ENCODE measurements around the gene KIF25. TPM values are rescaled to one million over a fixed set of nuclear protein-coding genes. Genes with fewer than 3 reads are reported as not detected.

Gene KIF25
- total and polyA plus RNA-seq, 4 experiments from 2014 or later, result not detected

- H3K27me3 Mint-ChIP-seq, result no peaks in the 10 kb centered on the region
- H3K27me3 ChIP-seq (ENCODE audit: insufficient read depth, low read length), result no peaks in the 10 kb centered on the region
- ChIA-PET CTCF (ENCODE audit: partially characterized antibody) (no interaction called here), POLR2A (ENCODE audit: partially characterized antibody) (no interaction called here)
- H3K4me1 Mint-ChIP-seq, result no peaks in the 10 kb centered on the region
- intact Hi-C loops (cut with micrococcal nuclease), result no loop called here
- no peaks in the 10 kb centered on the region for H3K36me3 Mint-ChIP-seq
- no peak overlapping the region for H3K27ac ChIP-seq (ENCODE audit: low read depth, low read length)
- no peaks in the 10 kb centered on the region for H3K9me3 Mint-ChIP-seq
- no peaks in the 10 kb centered on the region for H3K36me3 ChIP-seq (ENCODE audit: insufficient read depth, low read length)
- DNase-seq, result no peak
- H3K9me3 ChIP-seq (ENCODE audit: control insufficient read depth in 1 of 2, low read length in 2 of 2), result no peaks in the 10 kb centered on the region
- no peak overlapping the region for H3K4me3 Mint-ChIP-seq
- no peaks in the 10 kb centered on the region for H3K4me1 ChIP-seq (ENCODE audit: insufficient read depth, low read length)
- no peak overlapping the region for H3K4me3 ChIP-seq (ENCODE audit: low read length in 2 of 2)
- H3K27ac Mint-ChIP-seq, result no peak overlapping the region
Measured at GRCh38 chr6:168054765-168055560, 57.5 kb downstream of the KIF25 start.

GRCh38 chr6:168055696-168056489 lies 58.4 kb downstream of the KIF25 start:
- no peaks in the 10 kb centered on the region for H3K27me3 Mint-ChIP-seq
- no peaks in the 10 kb centered on the region for H3K9me3 Mint-ChIP-seq
- POLR2A ChIA-PET (ENCODE audit: partially characterized antibody), result no interaction called here
- H3K4me1 Mint-ChIP-seq, result no peaks in the 10 kb centered on the region
- H3K27ac ChIP-seq (ENCODE audit: low read depth, low read length), result no peak overlapping the region
- H3K9me3 ChIP-seq (ENCODE audit: control insufficient read depth in 1 of 2, low read length in 2 of 2), result no peaks in the 10 kb centered on the region
- H3K36me3 Mint-ChIP-seq, result no peaks in the 10 kb centered on the region
- H3K36me3 ChIP-seq (ENCODE audit: insufficient read depth, low read length), result no peaks in the 10 kb centered on the region
- intact Hi-C loops (cut with micrococcal nuclease), result no loop called here
- H3K27ac Mint-ChIP-seq, result no peak overlapping the region
- H3K4me3 ChIP-seq (ENCODE audit: low read length in 2 of 2), result no peak overlapping the region
- H3K4me3 Mint-ChIP-seq, result no peak overlapping the region
- H3K27me3 ChIP-seq (ENCODE audit: insufficient read depth, low read length), result no peaks in the 10 kb centered on the region
- no peak for DNase-seq
- H3K4me1 ChIP-seq (ENCODE audit: insufficient read depth, low read length), result no peaks in the 10 kb centered on the region
- CTCF ChIA-PET (ENCODE audit: partially characterized antibody), result no interaction called here

- no peaks in the 10 kb centered on the region for H3K4me1 Mint-ChIP-seq
- no peaks in the 10 kb centered on the region for H3K36me3 ChIP-seq (ENCODE audit: insufficient read depth, low read length)
- no peaks in the 10 kb centered on the region for H3K27me3 ChIP-seq (ENCODE audit: insufficient read depth, low read length)
- H3K4me3 ChIP-seq (ENCODE audit: low read length in 2 of 2), result no peak overlapping the region
- ChIA-PET POLR2A (ENCODE audit: partially characterized antibody) (no interaction called here), CTCF (ENCODE audit: partially characterized antibody) (no interaction called here)
- H3K9me3 ChIP-seq (ENCODE audit: control insufficient read depth in 1 of 2, low read length in 2 of 2), result no peaks in the 10 kb centered on the region
- no peak for DNase-seq
- no peaks in the 10 kb centered on the region for H3K9me3 Mint-ChIP-seq
- no peaks in the 10 kb centered on the region for H3K36me3 Mint-ChIP-seq
- H3K4me1 ChIP-seq (ENCODE audit: insufficient read depth, low read length), result no peaks in the 10 kb centered on the region
- H3K27ac Mint-ChIP-seq, result no peak overlapping the region
- intact Hi-C loops (cut with micrococcal nuclease), result no loop called here
- H3K27ac ChIP-seq (ENCODE audit: low read depth, low read length), result no peak overlapping the region
- no peak overlapping the region for H3K4me3 Mint-ChIP-seq
- no peaks in the 10 kb centered on the region for H3K27me3 Mint-ChIP-seq
Measured at GRCh38 chr6:168056892-168057527, 59.5 kb downstream of the KIF25 start.

- Histone ChIP-seq H3K27me3 (ENCODE audit: insufficient read depth, low read length) (no peaks in the 10 kb centered on the region), H3K4me3 (ENCODE audit: low read length in 2 of 2) (no peak overlapping the region), H3K36me3 (ENCODE audit: insufficient read depth, low read length) (no peaks in the 10 kb centered on the region), H3K4me1 (ENCODE audit: insufficient read depth, low read length) (no peaks in the 10 kb centered on the region), H3K27ac (ENCODE audit: low read depth, low read length) (no peak overlapping the region), H3K9me3 (ENCODE audit: control insufficient read depth in 1 of 2, low read length in 2 of 2) (no peaks in the 10 kb centered on the region)
- Mint-ChIP-seq H3K36me3 (no peaks in the 10 kb centered on the region), H3K4me3 (no peak overlapping the region), H3K27ac (no peak overlapping the region), H3K9me3 (no peaks in the 10 kb centered on the region), H3K4me1 (no peaks in the 10 kb centered on the region), H3K27me3 (no peaks in the 10 kb centered on the region)
- CTCF ChIA-PET (ENCODE audit: partially characterized antibody), result no interaction called here
- intact Hi-C loops (cut with micrococcal nuclease), result no loop called here
- POLR2A ChIA-PET (ENCODE audit: partially characterized antibody), result no interaction called here
- DNase-seq, result no peak
Measured at GRCh38 chr6:168057836-168058235, 60.4 kb downstream of the KIF25 start.

- H3K27ac Mint-ChIP-seq, result no peak overlapping the region
- Histone ChIP-seq H3K4me3 (ENCODE audit: low read length in 2 of 2) (no peak overlapping the region), H3K27ac (ENCODE audit: low read depth, low read length) (no peak overlapping the region), H3K27me3 (ENCODE audit: insufficient read depth, low read length) (no peaks in the 10 kb centered on the region), H3K4me1 (ENCODE audit: insufficient read depth, low read length) (no peaks in the 10 kb centered on the region), H3K36me3 (ENCODE audit: insufficient read depth, low read length) (no peaks in the 10 kb centered on the region), H3K9me3 (ENCODE audit: control insufficient read depth in 1 of 2, low read length in 2 of 2) (no peaks in the 10 kb centered on the region)
- DNase-seq, result peak in 1 of 5 donors; percentile 30
- no peaks in the 10 kb centered on the region for H3K9me3 Mint-ChIP-seq
- intact Hi-C loops (cut with micrococcal nuclease), result no loop called here
- no peak overlapping the region for H3K4me3 Mint-ChIP-seq
- ChIA-PET POLR2A (ENCODE audit: partially characterized antibody) (no interaction called here), CTCF (ENCODE audit: partially characterized antibody) (no interaction called here)
- no peaks in the 10 kb centered on the region for H3K36me3 Mint-ChIP-seq
- no peaks in the 10 kb centered on the region for H3K27me3 Mint-ChIP-seq
- no peaks in the 10 kb centered on the region for H3K4me1 Mint-ChIP-seq
Measured at GRCh38 chr6:168058691-168059551, 61.5 kb downstream of the KIF25 start.

GRCh38 chr6:168060521-168060931 lies 63.1 kb downstream of the KIF25 start:
- CTCF ChIA-PET (ENCODE audit: partially characterized antibody), result no interaction called here
- no peaks in the 10 kb centered on the region for H3K9me3 ChIP-seq (ENCODE audit: control insufficient read depth in 1 of 2, low read length in 2 of 2)
- H3K36me3 Mint-ChIP-seq, result no peaks in the 10 kb centered on the region
- H3K4me1 Mint-ChIP-seq, result no peaks in the 10 kb centered on the region
- no peaks in the 10 kb centered on the region for H3K36me3 ChIP-seq (ENCODE audit: insufficient read depth, low read length)
- no peaks in the 10 kb centered on the region for H3K9me3 Mint-ChIP-seq
- no peak overlapping the region for H3K27ac Mint-ChIP-seq
- intact Hi-C loops (cut with micrococcal nuclease), result no loop called here
- no peak overlapping the region for H3K27ac ChIP-seq (ENCODE audit: low read depth, low read length)
- POLR2A ChIA-PET (ENCODE audit: partially characterized antibody), result no interaction called here
- no peak overlapping the region for H3K4me3 Mint-ChIP-seq
- no peaks in the 10 kb centered on the region for H3K4me1 ChIP-seq (ENCODE audit: insufficient read depth, low read length)
- H3K4me3 ChIP-seq (ENCODE audit: low read length in 2 of 2), result no peak overlapping the region
- no peaks in the 10 kb centered on the region for H3K27me3 Mint-ChIP-seq
- peak in 1 of 5 donors; percentile 26 for DNase-seq
- H3K27me3 ChIP-seq (ENCODE audit: insufficient read depth, low read length), result no peaks in the 10 kb centered on the region
